ENCODE data around the gene HYLS1. TPM values are rescaled to one million over a fixed set of nuclear protein-coding genes. Genes with fewer than 3 reads are reported as not detected.

HYLS1 gene
- total RNA-seq, 4 donors from 2014 or later, result 0.59 to 2.5 (median 1.3) TPM

DNA sequence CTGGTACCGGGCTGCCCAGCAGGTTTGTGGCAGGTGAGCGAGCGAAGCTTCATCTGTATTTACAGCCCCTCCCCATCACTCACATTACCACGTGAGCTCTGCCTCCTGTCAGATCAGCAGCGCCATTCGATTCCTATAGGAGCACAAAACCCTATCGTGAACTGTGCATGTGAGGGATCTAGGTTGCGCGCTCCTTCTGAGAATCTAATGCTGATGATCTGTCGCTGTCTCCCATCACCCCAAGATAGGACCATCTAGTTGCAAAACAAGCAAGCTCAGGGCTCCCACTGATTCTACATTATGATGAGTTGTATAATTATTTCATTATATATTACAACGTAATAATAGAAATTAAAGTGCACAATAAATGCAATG is 42.6 kb downstream of the HYLS1 start:
- TF ChIP-seq, protein P1, sequence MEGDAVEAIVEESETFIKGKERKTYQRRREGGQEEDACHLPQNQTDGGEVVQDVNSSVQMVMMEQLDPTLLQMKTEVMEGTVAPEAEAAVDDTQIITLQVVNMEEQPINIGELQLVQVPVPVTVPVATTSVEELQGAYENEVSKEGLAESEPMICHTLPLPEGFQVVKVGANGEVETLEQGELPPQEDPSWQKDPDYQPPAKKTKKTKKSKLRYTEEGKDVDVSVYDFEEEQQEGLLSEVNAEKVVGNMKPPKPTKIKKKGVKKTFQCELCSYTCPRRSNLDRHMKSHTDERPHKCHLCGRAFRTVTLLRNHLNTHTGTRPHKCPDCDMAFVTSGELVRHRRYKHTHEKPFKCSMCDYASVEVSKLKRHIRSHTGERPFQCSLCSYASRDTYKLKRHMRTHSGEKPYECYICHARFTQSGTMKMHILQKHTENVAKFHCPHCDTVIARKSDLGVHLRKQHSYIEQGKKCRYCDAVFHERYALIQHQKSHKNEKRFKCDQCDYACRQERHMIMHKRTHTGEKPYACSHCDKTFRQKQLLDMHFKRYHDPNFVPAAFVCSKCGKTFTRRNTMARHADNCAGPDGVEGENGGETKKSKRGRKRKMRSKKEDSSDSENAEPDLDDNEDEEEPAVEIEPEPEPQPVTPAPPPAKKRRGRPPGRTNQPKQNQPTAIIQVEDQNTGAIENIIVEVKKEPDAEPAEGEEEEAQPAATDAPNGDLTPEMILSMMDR (IDR thresholded peaks at IDR 0.05), result no peak
- TF ChIP-seq EP300 (IDR thresholded peaks at IDR 0.05), result no peak
- TF ChIP-seq POLR2A (IDR thresholded peaks at IDR 0.05), result no peak
- no peak overlapping the region for H3K4me3 ChIP-seq
- DNase-seq (ENCODE audit: low spot score in 2 of 2), result no peak
- H3K27me3 ChIP-seq, result no peaks in the 10 kb centered on the region
- H3K36me3 ChIP-seq, result no peaks in the 10 kb centered on the region
- no peaks in the 10 kb centered on the region for H3K4me1 ChIP-seq
- 85 to 91% methylated on average over 11 of the region's 11 CpGs for WGBS, 2 donors
- no peak overlapping the region for H3K27ac ChIP-seq
- no peaks in the 10 kb centered on the region for H3K9me3 ChIP-seq

DNA sequence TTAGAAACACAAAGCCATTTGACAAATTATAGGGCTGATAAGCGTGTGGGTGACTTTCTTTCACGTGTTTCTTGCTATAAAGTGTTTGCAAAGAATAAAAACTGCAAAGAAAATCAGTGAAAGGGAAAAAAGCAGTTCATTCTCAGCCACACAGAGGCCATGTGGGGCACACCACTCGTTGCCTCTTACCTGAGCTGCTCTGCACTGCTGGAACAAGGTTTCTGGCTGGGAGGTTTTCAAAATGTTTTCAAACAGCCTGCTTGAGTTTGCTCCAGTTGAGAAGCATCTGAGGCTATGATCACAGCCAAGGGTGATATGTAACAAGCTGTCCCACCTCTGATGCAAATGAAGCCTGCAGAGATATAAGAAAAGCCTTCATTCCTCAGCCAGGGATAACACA is 43.6 kb downstream of the HYLS1 start:
- Histone ChIP-seq H3K27me3 (no peaks in the 10 kb centered on the region), H3K27ac (no peak overlapping the region), H3K36me3 (no peaks in the 10 kb centered on the region), H3K9me3 (no peaks in the 10 kb centered on the region), H3K4me3 (no peak overlapping the region), H3K4me1 (no peaks in the 10 kb centered on the region)
- TF ChIP-seq, protein P1 (IDR thresholded peaks at IDR 0.05), result no peak
- TF ChIP-seq POLR2A (IDR thresholded peaks at IDR 0.05) (no peak), EP300 (IDR thresholded peaks at IDR 0.05) (no peak)
- 78 to 84% methylated on average over 3 of the region's 3 CpGs for WGBS, 2 donors
- DNase-seq (ENCODE audit: low spot score in 2 of 2), result no peak

DNA sequence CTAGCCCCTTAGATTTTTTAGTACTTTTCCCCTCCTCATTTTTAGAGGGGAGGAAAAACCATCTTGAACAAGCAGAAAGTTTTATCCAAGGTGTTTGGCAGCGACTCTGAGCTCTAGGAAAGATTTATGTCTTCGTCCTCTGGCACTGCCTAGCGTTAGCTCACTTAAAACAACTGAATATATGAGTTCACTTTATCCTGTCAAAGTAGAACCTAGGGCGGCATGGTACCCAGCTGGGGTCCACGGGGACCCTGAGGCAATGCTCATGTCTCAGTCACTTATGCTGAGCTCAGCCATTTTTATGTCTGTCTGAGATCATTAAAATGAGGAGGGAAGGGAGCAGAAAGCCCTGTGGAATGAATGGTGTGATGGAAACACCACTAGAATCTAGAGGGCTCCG is 44.2 kb downstream of the HYLS1 start:
- no peak for DNase-seq (ENCODE audit: low spot score in 2 of 2)
- Histone ChIP-seq H3K27ac (no peak overlapping the region), H3K4me1 (no peaks in the 10 kb centered on the region), H3K4me3 (no peak overlapping the region), H3K27me3 (no peaks in the 10 kb centered on the region), H3K36me3 (no peaks in the 10 kb centered on the region), H3K9me3 (no peaks in the 10 kb centered on the region)
- no peak for TF ChIP-seq POLR2A (IDR thresholded peaks at IDR 0.05)
- TF ChIP-seq EP300 (IDR thresholded peaks at IDR 0.05), result no peak
- WGBS, 2 donors, result 72 to 80% methylated on average over 6 of the region's 6 CpGs

DNA sequence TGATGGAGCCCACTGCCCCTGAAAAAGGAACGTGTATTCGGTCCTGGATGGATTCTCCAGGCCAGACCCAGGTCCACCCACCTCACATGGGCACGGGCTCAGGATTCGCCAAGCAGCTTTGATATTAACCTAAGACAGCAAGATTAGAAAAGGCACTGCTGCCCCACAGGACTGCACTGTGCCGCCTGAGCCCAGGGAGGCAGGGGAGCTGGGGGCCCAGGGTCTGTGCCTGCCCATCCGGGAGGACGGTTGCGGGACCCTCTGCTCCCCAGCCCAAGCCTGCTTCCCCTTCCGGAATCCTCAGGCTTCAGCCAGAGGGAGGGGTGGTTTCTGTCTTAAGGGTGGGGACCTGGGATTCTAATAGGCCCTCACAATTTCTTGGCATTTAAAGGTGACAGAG is 44.8 kb downstream of the HYLS1 start:
- no peaks in the 10 kb centered on the region for H3K36me3 ChIP-seq
- DNase-seq (ENCODE audit: low spot score in 2 of 2), result no peak
- no peak overlapping the region for H3K4me3 ChIP-seq
- no peak overlapping the region for H3K27ac ChIP-seq
- TF ChIP-seq, protein P1 (IDR thresholded peaks at IDR 0.05), result no peak
- TF ChIP-seq POLR2A (IDR thresholded peaks at IDR 0.05) (no peak), EP300 (IDR thresholded peaks at IDR 0.05) (no peak)
- no peaks in the 10 kb centered on the region for H3K9me3 ChIP-seq
- no peaks in the 10 kb centered on the region for H3K4me1 ChIP-seq
- no peaks in the 10 kb centered on the region for H3K27me3 ChIP-seq
- 83 to 93% methylated on average over 8 to 9 of the region's 9 CpGs for WGBS, 2 donors

DNA sequence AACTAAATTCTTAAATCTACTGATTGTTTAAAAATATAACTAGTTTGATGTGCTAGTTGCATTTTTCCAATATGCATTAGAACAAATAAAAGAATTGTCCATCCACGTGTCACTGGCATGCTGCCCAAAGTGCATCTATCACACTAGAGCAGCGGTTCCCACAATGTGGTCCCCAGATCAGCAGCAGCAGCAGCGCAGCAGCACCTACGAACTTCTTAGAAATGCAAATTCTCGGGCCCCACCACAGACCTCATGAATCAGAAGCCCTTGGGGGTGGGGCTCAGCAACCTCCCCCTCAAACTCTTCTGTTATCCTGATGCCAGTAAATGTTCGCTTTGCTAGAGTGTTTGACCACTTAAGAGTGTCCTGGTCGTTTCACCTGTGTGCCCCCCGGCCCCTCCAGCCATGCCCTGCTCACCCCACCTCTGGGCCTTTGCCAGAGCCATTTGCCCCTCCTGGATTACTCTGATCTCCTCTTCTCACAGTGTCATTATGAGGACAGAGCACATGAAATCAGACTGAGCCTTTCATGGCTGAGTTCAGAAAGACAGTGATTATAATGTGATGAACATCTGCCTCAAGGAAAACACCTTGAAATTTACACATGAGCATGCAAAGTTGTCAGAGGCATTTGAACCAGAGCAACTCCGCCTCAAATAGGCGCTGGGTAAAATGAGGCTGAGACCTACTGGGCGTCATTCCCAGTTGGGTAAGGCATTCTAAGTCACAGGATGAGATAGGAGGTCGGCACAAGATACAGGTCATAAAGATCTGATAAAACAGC is 45.8 kb downstream of the HYLS1 start:
- Histone ChIP-seq H3K27ac (no peak overlapping the region), H3K36me3 (no peaks in the 10 kb centered on the region), H3K4me3 (no peak overlapping the region), H3K27me3 (no peaks in the 10 kb centered on the region), H3K9me3 (no peaks in the 10 kb centered on the region), H3K4me1 (no peaks in the 10 kb centered on the region)
- TF ChIP-seq EP300 (IDR thresholded peaks at IDR 0.05) (no peak), POLR2A (IDR thresholded peaks at IDR 0.05) (no peak)
- TF ChIP-seq, protein P1 (IDR thresholded peaks at IDR 0.05), result no peak
- 66 to 74% methylated on average over 12 of the region's 12 CpGs for WGBS, 2 donors
- no peak for DNase-seq (ENCODE audit: low spot score in 2 of 2)

Measured in tibial nerve (tissue), 4 donors.